Epithelial cell of prostate (primary cell): ENCODE data around the gene ENGASE.

Source experiments
- DNase-seq: peaks from one replicate; pipeline ENCODE4 v3.0.0-alpha.2; 2011; ENCODE audit warnings: low read depth, low spot score
- H3K27ac ChIP-seq: fragments of 450-650 bp; 2 replicates; pipeline ENCODE4 v1.5.1; 2017; ENCODE audit warnings: mild to moderate bottlenecking

The ENGASE gene

DNA sequence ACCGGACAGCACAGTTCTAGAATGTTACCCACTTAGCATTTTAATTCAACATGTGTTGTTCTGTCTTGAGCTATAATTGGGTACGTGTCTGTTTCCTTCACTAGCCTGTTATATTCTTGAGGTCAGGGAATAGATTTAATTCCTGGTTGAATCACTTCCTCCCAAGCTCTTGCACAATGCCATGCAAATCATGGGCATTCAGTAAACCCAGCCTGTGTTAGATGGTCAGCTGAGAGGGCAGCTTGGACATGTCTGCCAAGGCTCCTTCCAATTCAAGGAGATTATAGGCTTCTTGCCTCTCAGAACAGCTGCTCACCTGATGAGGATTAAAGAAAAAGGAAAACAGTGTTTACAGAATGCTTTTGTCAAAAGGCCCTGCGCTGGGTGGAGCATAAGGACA is 38.0 kb upstream of the ENGASE start:
- peak; percentile 36 for DNase-seq
- peak overlapping the region; percentile 92 for H3K27ac ChIP-seq

DNA sequence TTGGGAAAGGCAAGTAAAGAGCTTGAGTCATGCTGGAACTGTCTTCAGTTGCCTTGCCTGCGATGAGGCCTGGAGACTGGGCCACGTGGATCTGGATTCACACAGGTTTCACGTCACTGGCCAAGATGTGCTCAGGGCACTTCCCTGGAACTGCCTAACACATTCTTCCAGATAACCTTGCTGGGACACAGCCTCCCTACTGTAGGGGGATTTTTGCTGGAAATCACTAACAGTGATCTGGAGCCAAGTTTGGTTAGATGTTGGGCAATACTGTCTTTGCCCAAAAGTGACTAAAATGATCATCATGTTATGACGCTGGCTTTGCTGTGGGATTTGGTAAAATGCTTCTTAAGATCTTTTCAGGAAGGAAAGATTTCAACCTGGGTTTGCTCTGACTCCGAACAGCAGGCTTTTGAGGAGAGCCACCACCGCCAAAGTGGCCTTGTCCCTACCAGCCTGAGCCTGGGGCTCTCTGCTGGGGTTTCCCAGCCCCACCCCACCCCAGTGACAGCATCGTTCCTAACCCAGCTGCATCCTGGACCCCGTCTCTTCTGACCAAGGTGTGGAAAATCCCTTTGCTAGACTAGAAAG is 36.0 kb upstream of the ENGASE start:
- peak overlapping the region; percentile 92 for H3K27ac ChIP-seq
- DNase-seq = peak; percentile 63

DNA sequence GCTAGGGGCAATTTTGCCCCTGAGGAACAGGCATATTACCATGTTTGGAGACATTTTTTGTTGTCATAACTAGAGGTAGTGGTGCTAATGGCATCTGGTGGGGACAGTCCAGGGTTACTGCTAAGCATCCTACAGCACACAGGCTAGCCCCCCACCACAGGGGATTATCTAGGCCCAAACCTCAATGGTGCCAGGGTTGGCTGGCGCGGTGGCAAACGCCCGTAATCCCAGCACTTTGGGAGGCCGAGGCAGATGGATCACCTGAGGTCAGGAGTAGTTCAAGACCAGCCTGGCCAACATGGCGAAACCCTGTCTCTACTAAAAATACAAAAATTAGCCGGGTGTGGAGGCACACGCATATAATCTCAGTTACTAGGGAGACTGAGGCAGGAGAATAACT is 35.5 kb upstream of the ENGASE start:
- H3K27ac ChIP-seq = peak overlapping the region; percentile 92
- DNase-seq = no peak

DNA sequence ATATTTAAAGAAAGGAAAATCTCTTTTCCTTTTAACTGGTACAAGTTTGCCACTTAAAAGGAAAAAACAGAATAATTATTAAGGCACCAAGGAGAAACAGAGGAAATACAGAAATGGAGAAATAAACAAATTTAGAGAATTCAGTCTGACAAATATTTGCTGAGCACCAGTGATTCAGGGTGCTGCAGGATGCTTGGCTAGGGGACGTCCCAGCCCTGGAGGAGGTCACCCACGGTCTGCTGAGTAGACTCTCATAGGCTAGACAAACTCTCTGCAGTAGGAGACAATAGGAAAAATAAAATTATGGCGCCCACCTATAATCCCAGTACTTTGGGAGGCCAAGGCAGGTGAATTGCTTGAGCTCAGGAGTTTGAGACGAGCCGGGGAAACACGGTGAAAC is 34.7 kb upstream of the ENGASE start:
- no peak overlapping the region for H3K27ac ChIP-seq
- no peak for DNase-seq

DNA sequence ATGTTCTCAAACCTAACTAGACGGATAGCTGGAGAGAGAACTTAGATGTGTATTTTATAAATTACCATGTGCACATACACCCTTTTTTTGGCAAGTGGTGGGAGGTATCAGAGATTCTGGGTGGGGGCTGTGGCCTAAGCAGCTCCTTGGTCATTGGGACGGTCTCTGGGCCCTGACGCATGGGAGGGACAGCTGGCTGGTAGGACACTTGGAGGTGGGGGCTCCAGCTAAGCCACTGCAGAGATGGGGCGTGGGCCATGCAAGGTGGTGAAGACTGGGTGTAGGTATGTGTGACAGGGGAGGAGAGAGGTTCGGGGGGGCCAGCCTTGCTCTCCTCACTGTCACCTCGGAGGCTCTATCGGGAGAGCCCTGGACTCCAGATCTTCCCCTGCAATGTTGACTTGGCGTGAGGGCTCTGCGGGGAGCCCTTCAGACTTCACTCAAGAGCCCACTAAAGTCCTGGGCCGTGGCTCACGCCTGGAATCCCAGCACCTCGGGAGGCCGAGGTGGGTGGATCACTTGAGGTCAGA is 33.5 kb upstream of the ENGASE start:
- H3K27ac ChIP-seq = no peak overlapping the region
- DNase-seq = no peak

DNA sequence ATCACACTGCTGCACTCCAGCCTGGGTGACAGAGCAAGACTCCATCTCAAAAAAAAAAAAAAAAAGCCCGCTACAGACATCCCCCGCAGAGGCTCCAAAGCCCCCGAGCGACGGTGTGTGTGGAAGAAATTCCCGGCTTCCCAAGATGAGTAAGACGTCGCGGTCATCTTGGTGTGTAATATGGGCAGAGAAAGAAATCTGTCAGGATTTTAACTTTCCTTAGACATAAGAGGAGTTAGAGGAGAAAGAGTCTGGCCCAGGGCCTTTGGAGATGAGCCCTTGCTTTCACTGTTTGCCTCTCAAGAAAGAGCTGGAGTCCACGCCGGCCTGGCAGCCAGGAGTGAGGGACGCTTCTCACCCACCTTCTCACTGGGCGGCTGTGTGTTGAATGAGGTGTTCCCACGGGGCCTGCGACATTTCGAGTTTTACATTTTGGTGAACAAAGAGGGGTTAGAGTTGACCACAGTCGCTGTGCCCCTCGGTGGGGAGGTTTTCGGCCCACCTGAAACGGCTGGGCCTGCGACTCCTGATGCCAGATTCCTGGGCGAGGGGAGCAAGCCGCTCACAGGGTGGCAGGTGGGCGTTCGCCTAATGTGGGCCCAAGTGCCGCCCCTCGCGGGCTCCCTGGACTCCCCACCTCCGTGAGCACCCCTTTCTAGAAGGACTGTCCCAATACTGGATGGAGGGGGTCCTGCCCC is 32.8 kb upstream of the ENGASE start:
- H3K27ac ChIP-seq = no peak overlapping the region
- no peak for DNase-seq

DNA sequence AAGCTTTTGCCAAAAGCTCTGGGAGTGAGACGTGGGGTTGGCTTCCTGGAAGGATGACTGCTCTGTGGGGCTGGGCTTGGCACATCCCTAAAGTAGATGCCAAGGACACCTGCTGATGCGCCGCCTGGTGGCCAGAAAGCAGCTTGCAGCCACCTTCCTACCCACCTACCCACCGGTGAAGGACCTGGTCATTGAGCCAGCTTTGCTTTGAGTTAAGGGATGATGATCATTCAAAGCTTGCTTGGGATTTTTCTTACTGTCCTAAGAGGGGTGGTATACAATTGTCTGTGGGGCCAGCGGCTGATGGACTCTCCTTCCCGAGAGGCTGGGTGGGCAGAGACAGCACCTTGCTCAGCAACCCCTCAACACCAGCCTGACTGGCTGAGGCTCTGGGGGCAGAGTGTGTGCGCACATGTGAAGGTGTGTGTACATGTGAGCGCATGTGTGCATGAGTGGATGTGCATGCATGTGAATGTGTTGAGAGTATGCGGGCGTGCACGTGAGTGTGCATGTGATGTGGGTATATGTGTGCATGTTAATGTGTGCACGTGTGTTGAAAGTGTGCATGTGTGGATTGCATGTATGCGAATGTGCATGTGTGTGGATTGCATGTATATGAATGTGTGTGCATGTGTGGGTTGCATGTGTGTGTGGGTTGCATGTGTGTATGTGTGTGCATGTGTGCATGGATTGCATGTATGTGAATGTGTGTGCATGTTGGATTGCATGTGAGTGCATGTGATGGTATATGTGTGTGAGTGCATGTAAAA is 32.0 kb upstream of the ENGASE start:
- H3K27ac ChIP-seq = no peak overlapping the region
- DNase-seq = no peak

DNA sequence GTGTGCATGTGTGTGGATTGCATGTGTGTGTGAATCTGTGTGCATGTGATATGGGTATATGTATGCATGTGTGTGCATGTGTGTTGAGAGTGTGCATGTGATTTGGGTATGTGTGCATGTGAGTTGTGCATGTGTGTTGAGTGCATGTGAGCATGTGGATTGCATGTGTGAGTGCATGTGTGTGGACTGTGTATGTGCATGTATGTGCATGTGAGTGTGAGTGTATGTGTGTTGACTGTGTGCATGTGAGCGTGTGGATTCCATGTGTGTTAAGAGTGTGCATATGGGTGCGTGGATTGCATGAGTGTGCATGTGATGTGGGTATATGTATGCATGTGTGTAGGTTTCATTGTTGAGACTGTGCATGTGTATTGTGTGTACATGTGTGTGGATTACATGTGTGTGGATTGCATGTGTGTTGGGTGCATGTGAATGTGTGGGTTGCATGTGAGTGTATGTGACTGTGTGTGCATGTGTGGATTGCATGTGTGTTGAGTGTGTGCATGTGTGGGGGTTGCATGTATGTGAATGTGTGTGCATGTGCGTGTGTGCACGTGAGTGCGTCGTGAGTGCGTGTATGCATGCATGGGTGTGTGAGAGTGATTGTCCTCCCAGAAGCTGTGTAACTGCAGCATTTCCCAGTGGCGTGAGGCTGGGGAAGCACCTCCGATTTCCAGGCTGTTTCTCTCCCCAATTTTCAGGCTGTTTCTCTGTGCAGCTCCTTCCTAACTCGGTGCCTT is 31.3 kb upstream of the ENGASE start:
- DNase-seq = no peak
- no peak overlapping the region for H3K27ac ChIP-seq

DNA sequence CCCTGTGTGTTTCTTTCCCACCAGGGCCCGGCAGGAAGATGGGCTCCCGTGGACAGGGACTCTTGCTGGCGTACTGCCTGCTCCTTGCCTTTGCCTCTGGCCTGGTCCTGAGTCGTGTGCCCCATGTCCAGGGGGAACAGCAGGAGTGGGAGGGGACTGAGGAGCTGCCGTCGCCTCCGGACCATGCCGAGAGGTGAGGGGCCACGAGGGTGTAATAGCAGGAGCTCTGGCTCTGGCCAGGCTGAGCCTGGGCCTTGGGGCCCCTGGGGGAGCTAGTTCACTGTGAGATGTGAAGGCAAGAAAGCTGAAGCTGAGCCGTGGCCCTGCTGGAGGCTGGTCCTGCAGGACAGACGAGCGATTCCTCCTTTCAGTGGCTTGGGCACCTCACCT is 30.7 kb upstream of the ENGASE start:
- H3K27ac ChIP-seq = no peak overlapping the region
- DNase-seq = no peak

DNA sequence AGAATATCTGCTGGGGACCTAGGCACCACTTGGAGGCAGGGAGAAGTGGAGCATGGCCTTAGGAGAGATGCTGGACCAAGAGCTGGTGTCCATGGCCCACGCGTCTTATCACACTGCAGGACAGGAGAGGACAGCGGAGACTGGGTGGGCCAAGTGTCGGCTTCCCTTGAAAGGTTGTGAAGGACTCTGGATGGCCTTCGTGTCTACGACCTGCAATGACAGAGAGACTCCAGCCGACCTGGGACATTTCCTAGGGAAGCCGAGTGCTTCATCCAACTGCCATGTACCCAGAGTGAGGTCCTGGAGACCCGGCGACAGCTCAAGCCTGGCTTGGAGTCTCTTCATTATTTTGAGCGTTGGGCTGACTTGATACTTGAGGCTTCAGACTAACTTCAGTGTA is 30.2 kb upstream of the ENGASE start:
- H3K27ac ChIP-seq = no peak overlapping the region
- no peak for DNase-seq

DNA sequence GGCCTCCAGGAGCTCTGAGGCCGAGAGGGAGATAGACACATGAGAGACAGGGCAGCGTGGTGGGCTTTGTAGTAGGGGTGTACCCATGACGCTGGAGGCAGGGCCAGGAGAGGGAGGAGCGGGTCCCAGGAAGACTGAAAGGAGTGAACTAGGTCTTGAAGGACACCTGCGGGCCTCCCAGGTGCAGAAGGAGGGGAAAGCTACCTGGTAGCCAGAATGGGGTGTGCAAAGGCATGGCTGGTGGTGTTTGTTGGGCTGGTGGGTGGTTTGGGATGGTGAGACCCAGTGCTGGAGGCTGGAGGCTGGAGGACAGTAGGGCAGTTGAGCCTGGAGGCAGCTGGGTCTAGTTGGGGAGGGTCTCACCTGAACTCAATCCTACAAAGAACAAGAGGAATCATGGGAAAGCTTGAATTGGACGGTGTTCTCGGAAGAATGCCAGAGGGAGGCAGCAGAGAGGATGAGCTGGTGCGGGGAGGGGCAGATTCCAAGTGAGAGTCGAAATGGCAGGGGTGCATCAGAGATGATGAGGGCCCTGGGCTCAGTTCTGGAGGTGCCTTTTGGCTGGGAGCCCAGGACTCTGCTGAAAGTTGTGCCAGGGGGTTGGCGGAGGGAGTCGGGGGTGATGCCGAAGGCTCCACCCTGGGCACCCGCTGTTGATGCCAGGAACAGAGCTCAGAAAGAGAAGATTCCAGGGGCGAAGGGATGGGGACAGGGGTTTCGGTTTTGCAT is 29.5 kb upstream of the ENGASE start:
- no peak overlapping the region for H3K27ac ChIP-seq
- no peak for DNase-seq

DNA sequence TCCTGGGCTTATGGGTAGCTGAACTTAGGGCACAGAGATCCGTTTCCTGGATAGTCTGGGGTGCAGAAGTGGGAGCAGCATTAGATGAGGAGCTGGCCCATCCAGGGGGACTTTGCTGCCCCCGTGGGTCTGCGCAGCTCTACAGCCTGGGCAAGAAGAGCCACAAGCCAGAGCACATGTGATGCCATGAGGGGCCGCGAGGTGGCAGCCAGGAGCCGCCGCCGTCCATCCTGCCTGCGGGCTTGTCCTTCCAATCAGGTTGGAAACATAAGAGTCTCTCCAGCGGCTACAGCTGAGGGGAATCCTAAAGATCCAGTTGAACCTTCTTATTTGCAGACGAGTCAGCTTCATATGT is 28.8 kb upstream of the ENGASE start:
- DNase-seq = no peak
- no peak overlapping the region for H3K27ac ChIP-seq

DNA sequence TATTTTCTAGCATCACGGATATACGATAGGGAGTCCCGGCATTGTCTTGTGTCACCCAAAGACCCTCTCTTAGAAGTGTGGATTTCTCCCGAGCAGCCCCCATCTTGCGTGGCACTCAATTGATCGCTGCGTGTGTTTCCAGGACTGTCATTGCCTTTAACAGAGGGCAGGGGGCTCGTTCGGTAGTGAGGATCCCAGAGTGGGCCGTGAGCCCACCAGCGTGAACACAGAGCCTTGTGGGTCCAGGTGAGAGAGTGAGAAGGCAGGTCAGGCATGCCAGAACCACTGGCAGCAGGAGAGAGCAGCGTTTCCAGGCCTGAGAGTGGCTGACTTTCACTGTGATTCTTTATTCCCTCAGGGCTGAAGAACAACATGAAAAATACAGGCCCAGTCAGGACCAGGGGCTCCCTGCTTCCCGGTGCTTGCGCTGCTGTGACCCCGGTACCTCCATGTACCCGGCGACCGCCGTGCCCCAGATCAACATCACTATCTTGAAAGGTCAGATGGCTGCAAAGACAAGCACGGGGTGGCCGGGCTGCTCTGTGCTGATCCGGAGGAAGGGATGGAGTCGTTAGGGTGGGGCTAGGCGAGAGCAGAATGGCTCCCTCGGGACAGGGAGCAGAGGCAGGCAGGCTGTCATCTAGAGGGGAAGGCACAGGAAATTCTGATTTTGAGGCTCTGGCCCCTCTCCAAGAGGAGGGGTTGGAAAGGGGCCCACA is 28.3 kb upstream of the ENGASE start:
- DNase-seq = no peak
- no peak overlapping the region for H3K27ac ChIP-seq

DNA sequence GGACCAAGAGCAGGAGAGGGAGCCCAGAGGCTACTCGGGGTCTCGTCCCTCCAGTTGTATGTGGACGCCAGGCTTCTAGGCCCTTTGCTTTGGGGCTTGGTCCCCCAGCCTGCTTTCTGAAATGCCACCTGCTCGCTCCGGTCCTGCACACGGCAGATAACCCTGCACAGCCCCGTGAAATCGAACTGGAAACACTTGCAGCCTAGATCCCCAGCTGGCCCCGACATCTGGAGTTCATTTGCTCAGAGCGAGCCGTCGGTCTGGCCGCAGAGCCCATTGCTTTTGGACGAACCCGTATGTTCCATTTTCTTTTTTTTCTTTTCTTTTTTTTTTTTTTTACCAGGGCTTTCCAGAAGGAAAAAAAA is 27.7 kb upstream of the ENGASE start:
- DNase-seq = no peak
- no peak overlapping the region for H3K27ac ChIP-seq

DNA sequence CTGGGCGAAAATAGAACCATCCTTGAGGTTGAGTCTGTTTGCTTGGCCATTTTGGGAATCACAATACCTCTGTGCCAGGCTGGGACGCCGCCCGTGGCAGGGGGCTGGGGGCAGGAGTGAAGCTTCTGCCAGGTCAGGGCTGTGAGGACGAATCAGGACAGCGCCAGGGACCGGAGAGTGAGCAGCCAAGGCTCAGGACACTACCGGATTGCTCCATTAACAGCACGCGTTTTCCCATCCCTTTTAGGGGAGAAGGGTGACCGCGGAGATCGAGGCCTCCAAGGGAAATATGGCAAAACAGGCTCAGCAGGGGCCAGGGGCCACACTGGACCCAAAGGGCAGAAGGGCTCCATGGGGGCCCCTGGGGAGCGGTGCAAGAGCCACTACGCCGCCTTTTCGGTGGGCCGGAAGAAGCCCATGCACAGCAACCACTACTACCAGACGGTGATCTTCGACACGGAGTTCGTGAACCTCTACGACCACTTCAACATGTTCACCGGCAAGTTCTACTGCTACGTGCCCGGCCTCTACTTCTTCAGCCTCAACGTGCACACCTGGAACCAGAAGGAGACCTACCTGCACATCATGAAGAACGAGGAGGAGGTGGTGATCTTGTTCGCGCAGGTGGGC is 27.2 kb upstream of the ENGASE start:
- no peak overlapping the region for H3K27ac ChIP-seq
- DNase-seq = no peak

DNA sequence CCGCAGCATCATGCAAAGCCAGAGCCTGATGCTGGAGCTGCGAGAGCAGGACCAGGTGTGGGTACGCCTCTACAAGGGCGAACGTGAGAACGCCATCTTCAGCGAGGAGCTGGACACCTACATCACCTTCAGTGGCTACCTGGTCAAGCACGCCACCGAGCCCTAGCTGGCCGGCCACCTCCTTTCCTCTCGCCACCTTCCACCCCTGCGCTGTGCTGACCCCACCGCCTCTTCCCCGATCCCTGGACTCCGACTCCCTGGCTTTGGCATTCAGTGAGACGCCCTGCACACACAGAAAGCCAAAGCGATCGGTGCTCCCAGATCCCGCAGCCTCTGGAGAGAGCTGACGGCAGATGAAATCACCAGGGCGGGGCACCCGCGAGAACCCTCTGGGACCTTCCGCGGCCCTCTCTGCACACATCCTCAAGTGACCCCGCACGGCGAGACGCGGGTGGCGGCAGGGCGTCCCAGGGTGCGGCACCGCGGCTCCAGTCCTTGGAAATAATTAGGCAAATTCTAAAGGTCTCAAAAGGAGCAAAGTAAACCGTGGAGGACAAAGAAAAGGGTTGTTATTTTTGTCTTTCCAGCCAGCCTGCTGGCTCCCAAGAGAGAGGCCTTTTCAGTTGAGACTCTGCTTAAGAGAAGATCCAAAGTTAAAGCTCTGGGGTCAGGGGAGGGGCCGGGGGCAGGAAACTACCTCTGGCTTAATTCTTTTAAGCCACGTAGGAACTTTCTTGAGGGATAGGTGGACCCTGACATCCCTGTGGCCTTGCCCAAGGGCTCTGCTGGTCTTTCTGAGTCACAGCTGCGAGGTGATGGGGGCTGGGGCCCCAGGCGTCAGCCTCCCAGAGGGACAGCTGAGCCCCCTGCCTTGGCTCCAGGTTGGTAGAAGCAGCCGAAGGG is 26.4 kb upstream of the ENGASE start:
- no peak overlapping the region for H3K27ac ChIP-seq
- no peak for DNase-seq

DNA sequence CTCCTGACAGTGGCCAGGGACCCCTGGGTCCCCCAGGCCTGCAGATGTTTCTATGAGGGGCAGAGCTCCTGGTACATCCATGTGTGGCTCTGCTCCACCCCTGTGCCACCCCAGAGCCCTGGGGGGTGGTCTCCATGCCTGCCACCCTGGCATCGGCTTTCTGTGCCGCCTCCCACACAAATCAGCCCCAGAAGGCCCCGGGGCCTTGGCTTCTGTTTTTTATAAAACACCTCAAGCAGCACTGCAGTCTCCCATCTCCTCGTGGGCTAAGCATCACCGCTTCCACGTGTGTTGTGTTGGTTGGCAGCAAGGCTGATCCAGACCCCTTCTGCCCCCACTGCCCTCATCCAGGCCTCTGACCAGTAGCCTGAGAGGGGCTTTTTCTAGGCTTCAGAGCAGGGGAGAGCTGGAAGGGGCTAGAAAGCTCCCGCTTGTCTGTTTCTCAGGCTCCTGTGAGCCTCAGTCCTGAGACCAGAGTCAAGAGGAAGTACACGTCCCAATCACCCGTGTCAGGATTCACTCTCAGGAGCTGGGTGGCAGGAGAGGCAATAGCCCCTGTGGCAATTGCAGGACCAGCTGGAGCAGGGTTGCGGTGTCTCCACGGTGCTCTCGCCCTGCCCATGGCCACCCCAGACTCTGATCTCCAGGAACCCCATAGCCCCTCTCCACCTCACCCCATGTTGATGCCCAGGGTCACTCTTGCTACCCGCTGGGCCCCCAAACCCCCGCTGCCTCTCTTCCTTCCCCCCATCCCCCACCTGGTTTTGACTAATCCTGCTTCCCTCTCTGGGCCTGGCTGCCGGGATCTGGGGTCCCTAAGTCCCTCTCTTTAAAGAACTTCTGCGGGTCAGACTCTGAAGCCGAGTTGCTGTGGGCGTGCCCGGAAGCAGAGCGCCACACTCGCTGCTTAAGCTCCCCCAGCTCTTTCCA is 25.5 kb upstream of the ENGASE start:
- H3K27ac ChIP-seq = no peak overlapping the region
- no peak for DNase-seq
